Stimulated activated naive CD4-positive, alpha-beta T cell treated with Interleukin-2 at 50 U/mL for 16 hours (primary cell): ENCODE data around the gene DMRTB1.
A peak's percentile ranks its signal among the peaks of the same experiment; 100 is the strongest.

ENCODE experiments used
- DNase-seq: peaks from one replicate; lab custom pipeline; 2025; lab: John Stamatoyannopoulos, UW

DMRTB1 gene

GRCh38 chr1:53485478-53486394 lies 26.5 kb downstream of the DMRTB1 start:
- peak; percentile 34 for DNase-seq

GRCh38 chr1:53486395-53487026 lies 27.3 kb downstream of the DMRTB1 start:
- no peak for DNase-seq

GRCh38 chr1:53490351-53490750 lies 31.2 kb downstream of the DMRTB1 start:
- no peak for DNase-seq

- DNase-seq: no peak
Measured at GRCh38 chr1:53495633-53496345, 36.6 kb downstream of the DMRTB1 start.

- DNase-seq: no peak
Measured at GRCh38 chr1:53498555-53499131, 39.4 kb downstream of the DMRTB1 start.

- DNase-seq: no peak
Measured at GRCh38 chr1:53499257-53500203, 40.3 kb downstream of the DMRTB1 start.

GRCh38 chr1:53500204-53501064 lies 41.2 kb downstream of the DMRTB1 start:
- no peak for DNase-seq

- no peak for DNase-seq
Measured at GRCh38 chr1:53501065-53502005, 42.1 kb downstream of the DMRTB1 start.

GRCh38 chr1:53502641-53503432 lies 43.6 kb downstream of the DMRTB1 start:
- no peak for DNase-seq

GRCh38 chr1:53503433-53504217 lies 44.4 kb downstream of the DMRTB1 start:
- DNase-seq: no peak

- DNase-seq: no peak
Measured at GRCh38 chr1:53504901-53505300, 45.7 kb downstream of the DMRTB1 start.

GRCh38 chr1:53505401-53505800 lies 46.2 kb downstream of the DMRTB1 start:
- no peak for DNase-seq

GRCh38 chr1:53505891-53506290 lies 46.7 kb downstream of the DMRTB1 start:
- no peak for DNase-seq

GRCh38 chr1:53506355-53507050 lies 47.3 kb downstream of the DMRTB1 start:
- no peak for DNase-seq

GRCh38 chr1:53507116-53507820 lies 48.1 kb downstream of the DMRTB1 start:
- DNase-seq: no peak
